Psoas muscle (tissue), 8 donors: Measurements from ENCODE around the gene CALCOCO1. TPM values are rescaled to one million over a fixed set of nuclear protein-coding genes. Genes with fewer than 3 reads are reported as not detected.
"Not testable (repeated sequence)": the region's sequence is repeated elsewhere in the genome, so short reads cannot be mapped to it uniquely, and the experiment has no call there.

ENCODE experiments used
- ATAC-seq, 4 donors: fragments of 200-7000 bp; cut with Tn5 transposase; one replicate each; pipeline ENCODE4 v1.9.1; 2020; ENCODE audit warnings: moderate library complexity in 3 of 4, mild to moderate bottlenecking in 2 of 4
- DNase-seq, 2 donors: peaks; one replicate each; pipeline ENCODE4 v3.0.0-alpha.2; 2020
- H3K27ac ChIP-seq: fragments of 200-600 bp; one replicate; pipeline ENCODE4 v1.8.0; 2022
- H3K27me3 ChIP-seq, 3 donors: fragments of 200-600 bp in 1 of 3; one replicate each; pipeline versions ENCODE4 v1.6.1 to v1.8.0; 2013 to 2022; ENCODE audit warnings: low read length in 2 of 3, mild to moderate bottlenecking in 2 of 3, moderate library complexity in 1 of 3; ENCODE audit not compliant: insufficient read depth in 3 of 3
- H3K36me3 ChIP-seq, 2 donors: fragments of 200-600 bp in 1 of 2; one replicate each; pipeline versions ENCODE4 v1.6.1 to v1.8.0; 2013 to 2022; ENCODE audit warnings: low read depth in 1 of 2, mild to moderate bottlenecking in 1 of 2, moderate library complexity in 1 of 2; ENCODE audit not compliant: insufficient read depth in 1 of 2
- H3K4me1 ChIP-seq: fragments of 200-600 bp; one replicate; pipeline ENCODE4 v1.8.0; 2022
- H3K4me3 ChIP-seq: fragments of 200-600 bp; one replicate; pipeline ENCODE4 v1.8.0; 2022; ENCODE audit warnings: mild to moderate bottlenecking
- H3K9me3 ChIP-seq: fragments of 200-600 bp; one replicate; pipeline ENCODE4 v1.8.0; 2022
- CTCF ChIP-seq: fragments of 200-600 bp; IDR thresholded peaks from one replicate; pipeline ENCODE4 v1.8.0; 2022; ENCODE audit warnings: antibody characterized with exemption
- WGBS, 3 donors: extraction: QIAGEN DNeasy Blood & Tissue Kit; methylation state at CpG; one replicate each; pipeline versions ENCODE4 v1.1.6 to v1.1.7; 2013; 5-methylcytosine and 5-hydroxymethylcytosine counted together
- intact Hi-C, 2 donors: fragments of 100-400 bp; cut with DNase I; formaldehyde crosslinking; loops; one replicate each; pipeline versions ENCODE4 v1.11.0 to v1.14.2; 2022
- polyA plus RNA-seq, 3 donors: library from polyadenylated mRNA; stranded (reverse); fragments of 200-250 nt; gene quantifications; one replicate each; pipeline ENCODE4 v1.2.3, GENCODE V29; 2013
- total RNA-seq, 4 donors: library from RNA; stranded (reverse); fragmentation: NEBNext Ultra II Directional in 2 of 4; extraction: Animal tissue kit (Norgen Biotek cat#: 25700) in 2 of 4; gene quantifications; one replicate each; pipeline versions ENCODE4 v1.2.1 to v1.2.4, GENCODE V29; 2021 to 2023
- donor health status: healthy with polysubstance abuse.
- donor health status: DM: no; HTN: no; CAD: no; lungs with moderate emphysema.
- donor health status: Bipolar disorder and iron deficiency.
- donor health status: healthy.
- donor health status: DM: yes; HTN: yes; CAD: no.
- donor health status: DM: no; HTN: no; CAD: no.
- donor health status: DM: no; HTN: no; CAD: no.
- donor health status: DM: yes; HTN: yes; CAD: no.

Gene CALCOCO1
- total and polyA plus RNA-seq, 7 donors, result 41.1 to 255 (median 180) TPM

GRCh38 chr12:53686436-53686835 is 40.8 kb downstream of the CALCOCO1 start:
- intact Hi-C loops, result no loop called here
- no peak overlapping the region for H3K27ac ChIP-seq
- no peaks in the 10 kb centered on the region for H3K27me3 ChIP-seq
- H3K4me3 ChIP-seq, result no peak overlapping the region
- H3K4me1 ChIP-seq, result no peaks in the 10 kb centered on the region
- no peaks in the 10 kb centered on the region for H3K36me3 ChIP-seq
- no peak for ATAC-seq
- no peak for TF ChIP-seq CTCF
- 49 to 87% (median 77%) methylated on average over 3 of the region's 3 CpGs for WGBS, 3 donors
- no peaks in the 10 kb centered on the region for H3K9me3 ChIP-seq
- no peak for DNase-seq

GRCh38 chr12:53684654-53685220 is 42.5 kb downstream of the CALCOCO1 start:
- no peak for TF ChIP-seq CTCF
- WGBS, 3 donors, result 62 to 68% (median 68%) methylated on average over 3 of the region's 3 CpGs
- H3K4me1 ChIP-seq, result no peaks in the 10 kb centered on the region

GRCh38 chr12:53683983-53684382 is 43.3 kb downstream of the CALCOCO1 start:
- WGBS, 3 donors, result 82 to 88% (median 88%) methylated on average over 9 of the region's 9 CpGs
- no peak for DNase-seq

More at GRCh38 chr12:53684654-53685220, 42.5 kb downstream of the CALCOCO1 start:
- H3K9me3 ChIP-seq, result no peaks in the 10 kb centered on the region
- no peak for ATAC-seq
- no peaks in the 10 kb centered on the region for H3K36me3 ChIP-seq
- H3K27ac ChIP-seq, result no peak overlapping the region
- intact Hi-C loops, result no loop called here
- no peak overlapping the region for H3K4me3 ChIP-seq
- no peaks in the 10 kb centered on the region for H3K27me3 ChIP-seq
- DNase-seq, result no peak

GRCh38 chr12:53683494-53683893 is 43.8 kb downstream of the CALCOCO1 start:
- no peak overlapping the region for H3K4me3 ChIP-seq
- no peaks in the 10 kb centered on the region for H3K27me3 ChIP-seq
- no peak overlapping the region for H3K27ac ChIP-seq
- no peak for ATAC-seq
- no peaks in the 10 kb centered on the region for H3K36me3 ChIP-seq
- intact Hi-C loops, result no loop called here
- 95 to 99% (median 97%) methylated on average over 2 of the region's 2 CpGs for WGBS, 3 donors
- no peaks in the 10 kb centered on the region for H3K9me3 ChIP-seq
- DNase-seq, result no peak
- H3K4me1 ChIP-seq, result peaks cover 1% of the 10 kb centered on the region
- no peak for TF ChIP-seq CTCF

More at GRCh38 chr12:53683983-53684382, 43.3 kb downstream of the CALCOCO1 start:
- Histone ChIP-seq H3K4me3 (no peak overlapping the region), H3K9me3 (no peaks in the 10 kb centered on the region), H3K4me1 (no peaks in the 10 kb centered on the region), H3K27me3 (no peaks in the 10 kb centered on the region), H3K27ac (no peak overlapping the region), H3K36me3 (no peaks in the 10 kb centered on the region)
- no peak for ATAC-seq
- intact Hi-C loops, result no loop called here
- TF ChIP-seq CTCF, result no peak

GRCh38 chr12:53680061-53680460 is 47.2 kb downstream of the CALCOCO1 start:
- DNase-seq, intact Hi-C loops, H3K27ac ChIP-seq, H3K27me3 ChIP-seq, ATAC-seq, H3K9me3 ChIP-seq, H3K4me3 ChIP-seq, H3K36me3 ChIP-seq: not testable (repeated sequence)
- H3K4me1 ChIP-seq, result peaks cover 13% of the 10 kb centered on the region
- 76 to 89% (median 83%) methylated on average over 5 of the region's 5 CpGs for WGBS, 3 donors
